ENCODE measurements around the gene PCAT7.

Gene PCAT7

GRCh38 chr9:94576131-94576530 is 21.2 kb downstream of the PCAT7 start:
- Histone ChIP-seq H4K20me1 (ENCODE audit: insufficient read depth, low read length) (no peaks in the 10 kb centered on the region), H3K4me3 (ENCODE audit: low read depth in 1 of 2, low read length in 2 of 2) (no peak overlapping the region), H3K4me1 (ENCODE audit: insufficient read depth, low read length) (no peaks in the 10 kb centered on the region), H3K36me3 (ENCODE audit: insufficient read depth, low read length) (no peaks in the 10 kb centered on the region), H3K9ac (ENCODE audit: low read depth, low read length) (no peak overlapping the region), H3K4me2 (ENCODE audit: insufficient read depth, low read length) (no peak overlapping the region), H3K27ac (ENCODE audit: low read length) (no peak overlapping the region), H3K27me3 (ENCODE audit: insufficient read depth, low read length, poor library complexity) (no peaks in the 10 kb centered on the region), H3K9me3 (ENCODE audit: insufficient read depth, low read length, severe bottlenecking) (no peaks in the 10 kb centered on the region), H3K79me2 (ENCODE audit: insufficient read depth, low read length) (no peaks in the 10 kb centered on the region), H2AFZ (ENCODE audit: low read depth, low read length) (no peak overlapping the region)
- ATAC-seq (ENCODE audit: insufficient read depth, low read depth) (no peak), DNase-seq (no peak)
- no peak for TF ChIP-seq EZH2 (IDR thresholded peaks at IDR 0.05; ENCODE audit: borderline replicate concordance, low read depth, low read length, severe bottlenecking)
- no peak for TF ChIP-seq CTCF (IDR thresholded peaks at IDR 0.05; ENCODE audit: borderline replicate concordance, extremely low read depth, low read length, poor library complexity, severe bottlenecking)

- H3K9ac ChIP-seq (ENCODE audit: low read depth, low read length) = no peak overlapping the region
- no peaks in the 10 kb centered on the region for H3K36me3 ChIP-seq (ENCODE audit: insufficient read depth, low read length)
- H3K27ac ChIP-seq (ENCODE audit: low read length) = no peak overlapping the region
- DNase-seq (no peak), ATAC-seq (ENCODE audit: insufficient read depth, low read depth) (no peak)
- no peaks in the 10 kb centered on the region for H3K9me3 ChIP-seq (ENCODE audit: insufficient read depth, low read length, severe bottlenecking)
- TF ChIP-seq EZH2 (IDR thresholded peaks at IDR 0.05; ENCODE audit: borderline replicate concordance, low read depth, low read length, severe bottlenecking) = no peak
- TF ChIP-seq CTCF (IDR thresholded peaks at IDR 0.05; ENCODE audit: borderline replicate concordance, extremely low read depth, low read length, poor library complexity, severe bottlenecking) = no peak
- no peaks in the 10 kb centered on the region for H3K4me1 ChIP-seq (ENCODE audit: insufficient read depth, low read length)
- H3K27me3 ChIP-seq (ENCODE audit: insufficient read depth, low read length, poor library complexity) = no peaks in the 10 kb centered on the region
- H3K79me2 ChIP-seq (ENCODE audit: insufficient read depth, low read length) = no peaks in the 10 kb centered on the region
- H4K20me1 ChIP-seq (ENCODE audit: insufficient read depth, low read length) = no peaks in the 10 kb centered on the region
- no peak overlapping the region for H3K4me2 ChIP-seq (ENCODE audit: insufficient read depth, low read length)
- H3K4me3 ChIP-seq (ENCODE audit: low read depth in 1 of 2, low read length in 2 of 2) = no peak overlapping the region
- no peak overlapping the region for H2AFZ ChIP-seq (ENCODE audit: low read depth, low read length)
Observed at GRCh38 chr9:94577036-94577435, 22.2 kb downstream of the PCAT7 start.

- H3K4me1 ChIP-seq (ENCODE audit: insufficient read depth, low read length) = no peaks in the 10 kb centered on the region
- ATAC-seq (ENCODE audit: insufficient read depth, low read depth) = no peak
- no peaks in the 10 kb centered on the region for H4K20me1 ChIP-seq (ENCODE audit: insufficient read depth, low read length)
- H3K79me2 ChIP-seq (ENCODE audit: insufficient read depth, low read length) = no peaks in the 10 kb centered on the region
- H3K9ac ChIP-seq (ENCODE audit: low read depth, low read length) = no peak overlapping the region
- H3K4me3 ChIP-seq (ENCODE audit: low read depth in 1 of 2, low read length in 2 of 2) = no peak overlapping the region
- DNase-seq = no peak
- no peak for TF ChIP-seq CTCF (IDR thresholded peaks at IDR 0.05; ENCODE audit: borderline replicate concordance, extremely low read depth, low read length, poor library complexity, severe bottlenecking)
- no peak for TF ChIP-seq EZH2 (IDR thresholded peaks at IDR 0.05; ENCODE audit: borderline replicate concordance, low read depth, low read length, severe bottlenecking)
- H3K4me2 ChIP-seq (ENCODE audit: insufficient read depth, low read length) = no peak overlapping the region
- H3K36me3 ChIP-seq (ENCODE audit: insufficient read depth, low read length) = no peaks in the 10 kb centered on the region
- H3K27me3 ChIP-seq (ENCODE audit: insufficient read depth, low read length, poor library complexity) = no peaks in the 10 kb centered on the region
- no peaks in the 10 kb centered on the region for H3K9me3 ChIP-seq (ENCODE audit: insufficient read depth, low read length, severe bottlenecking)
- H2AFZ ChIP-seq (ENCODE audit: low read depth, low read length) = no peak overlapping the region
- no peak overlapping the region for H3K27ac ChIP-seq (ENCODE audit: low read length)
Observed at GRCh38 chr9:94577571-94577970, 22.7 kb downstream of the PCAT7 start.

- Histone ChIP-seq H2AFZ (ENCODE audit: low read depth, low read length) (no peak overlapping the region), H3K9me3 (ENCODE audit: insufficient read depth, low read length, severe bottlenecking) (no peaks in the 10 kb centered on the region), H3K9ac (ENCODE audit: low read depth, low read length) (no peak overlapping the region), H3K4me3 (ENCODE audit: low read depth in 1 of 2, low read length in 2 of 2) (no peak overlapping the region), H3K27ac (ENCODE audit: low read length) (no peak overlapping the region), H3K36me3 (ENCODE audit: insufficient read depth, low read length) (no peaks in the 10 kb centered on the region), H3K27me3 (ENCODE audit: insufficient read depth, low read length, poor library complexity) (no peaks in the 10 kb centered on the region), H3K4me1 (ENCODE audit: insufficient read depth, low read length) (no peaks in the 10 kb centered on the region), H4K20me1 (ENCODE audit: insufficient read depth, low read length) (no peaks in the 10 kb centered on the region), H3K4me2 (ENCODE audit: insufficient read depth, low read length) (no peak overlapping the region), H3K79me2 (ENCODE audit: insufficient read depth, low read length) (no peaks in the 10 kb centered on the region)
- no peak for DNase-seq
- ATAC-seq (ENCODE audit: insufficient read depth, low read depth) = no peak
- TF ChIP-seq EZH2 (IDR thresholded peaks at IDR 0.05; ENCODE audit: borderline replicate concordance, low read depth, low read length, severe bottlenecking) (no peak), CTCF (IDR thresholded peaks at IDR 0.05; ENCODE audit: borderline replicate concordance, extremely low read depth, low read length, poor library complexity, severe bottlenecking) (no peak)
Observed at GRCh38 chr9:94581728-94582127, 26.8 kb downstream of the PCAT7 start.

Data from DND-41 (cell line).